ENCODE data around the gene CDH13.

DNA sequence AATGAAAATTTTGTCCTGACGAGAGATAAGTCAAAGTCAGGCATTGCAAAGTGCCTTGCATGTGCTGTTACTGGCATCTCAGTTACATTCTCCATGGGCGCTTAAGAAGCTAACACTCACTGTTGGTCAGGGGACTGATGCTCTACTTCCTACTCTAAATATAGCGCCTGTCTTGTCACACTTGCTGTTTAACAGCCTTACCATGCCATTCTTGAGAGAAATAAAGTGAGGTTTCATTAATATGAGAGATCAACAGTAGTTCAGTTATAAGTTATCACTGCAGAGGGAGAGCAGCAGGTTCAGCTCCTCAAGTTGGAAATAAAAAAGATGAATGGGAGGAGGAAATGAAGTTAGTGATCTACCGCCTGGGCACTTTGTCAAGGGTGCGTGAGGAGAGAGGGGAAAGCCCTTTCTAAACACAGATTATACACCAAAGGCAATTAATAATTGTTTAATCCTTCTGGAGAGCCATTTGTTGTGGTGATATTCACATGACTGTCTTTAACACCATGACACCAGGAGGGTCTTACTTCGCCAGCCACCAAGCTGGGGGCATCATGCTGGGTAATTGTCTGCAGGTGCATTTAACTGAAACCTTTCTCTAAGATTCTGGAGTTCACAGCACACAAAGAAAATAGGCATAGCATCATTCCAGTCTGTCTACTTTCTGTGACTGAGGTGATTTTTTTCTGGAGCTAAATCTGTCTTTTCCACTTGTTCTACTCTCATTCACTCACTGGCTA is 612.4 kb downstream of the CDH13 start:
- no peak for TF ChIP-seq POLR2AphosphoS5 (IDR thresholded peaks at IDR 0.05; ENCODE audit: low read depth)
- no peak for TF ChIP-seq SPI1 (IDR thresholded peaks at IDR 0.05; ENCODE audit: borderline replicate concordance, low read depth)
